Measurements from ENCODE around the gene COP1. TPM values are rescaled to one million over a fixed set of nuclear protein-coding genes. Genes with fewer than 3 reads are reported as not detected.
A peak's percentile ranks its signal among the peaks of the same experiment; 100 is the strongest.

Gene COP1
- total and polyA plus RNA-seq, 2 of the 13 experiments (the other 11 are each of a cell fraction or from before 2014, with no cell fraction given): 20.5 to 51.3 TPM

DNA sequence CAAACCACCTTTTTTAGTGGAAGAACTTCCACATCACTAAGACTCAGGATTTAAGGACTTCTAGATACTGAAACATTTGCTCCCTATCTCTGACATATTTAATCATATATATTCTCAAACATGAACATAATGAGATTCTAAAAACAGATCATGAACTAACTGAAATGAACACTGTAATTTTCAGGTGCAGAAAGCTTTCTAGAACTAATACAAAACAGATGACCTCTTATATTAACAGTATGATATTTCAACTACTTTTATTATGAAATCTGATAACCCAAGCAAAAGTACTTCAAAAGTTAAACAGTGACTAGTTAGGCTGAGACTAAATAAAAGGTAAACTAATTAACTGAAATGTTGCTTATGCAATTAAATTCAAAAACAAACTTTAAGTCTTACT, 157.5 kb downstream of the COP1 start:
- Histone ChIP-seq H4K20me1 (ENCODE audit: insufficient read depth, low read length) (no peaks in the 10 kb centered on the region), H3K79me2 (ENCODE audit: insufficient read depth, low read length) (no peaks in the 10 kb centered on the region), H3K4me1 (ENCODE audit: insufficient read depth, low read length) (no peaks in the 10 kb centered on the region), H3K27ac (ENCODE audit: extremely low read length, insufficient read depth, low read length) (no peak overlapping the region), H2AFZ (ENCODE audit: low read length) (no peak overlapping the region), H3K4me2 (ENCODE audit: low read depth, low read length) (no peak overlapping the region), H3K27me3 (ENCODE audit: control insufficient read depth in 1 of 2, insufficient read depth in 2 of 2, low read length in 2 of 2) (no peaks in the 10 kb centered on the region), H3K4me3 (replicated peaks in 1 of 3; ENCODE audit: insufficient read depth in 1 of 3, low read depth in 2 of 3, low read length in 3 of 3) (no peak overlapping the region), H3K36me3 (replicated peaks in 1 of 2; ENCODE audit: control insufficient read depth in 1 of 2, insufficient read depth in 2 of 2, low read length in 2 of 2) (no peaks in the 10 kb centered on the region), H3K9ac (ENCODE audit: insufficient read depth, low read depth, low read length) (no peak overlapping the region), H3K9me3 (ENCODE audit: low read length) (no peaks in the 10 kb centered on the region)
- no peak for DNase-seq (ENCODE audit: low spot score)
- no peak for ATAC-seq
- TF ChIP-seq, protein P1, sequence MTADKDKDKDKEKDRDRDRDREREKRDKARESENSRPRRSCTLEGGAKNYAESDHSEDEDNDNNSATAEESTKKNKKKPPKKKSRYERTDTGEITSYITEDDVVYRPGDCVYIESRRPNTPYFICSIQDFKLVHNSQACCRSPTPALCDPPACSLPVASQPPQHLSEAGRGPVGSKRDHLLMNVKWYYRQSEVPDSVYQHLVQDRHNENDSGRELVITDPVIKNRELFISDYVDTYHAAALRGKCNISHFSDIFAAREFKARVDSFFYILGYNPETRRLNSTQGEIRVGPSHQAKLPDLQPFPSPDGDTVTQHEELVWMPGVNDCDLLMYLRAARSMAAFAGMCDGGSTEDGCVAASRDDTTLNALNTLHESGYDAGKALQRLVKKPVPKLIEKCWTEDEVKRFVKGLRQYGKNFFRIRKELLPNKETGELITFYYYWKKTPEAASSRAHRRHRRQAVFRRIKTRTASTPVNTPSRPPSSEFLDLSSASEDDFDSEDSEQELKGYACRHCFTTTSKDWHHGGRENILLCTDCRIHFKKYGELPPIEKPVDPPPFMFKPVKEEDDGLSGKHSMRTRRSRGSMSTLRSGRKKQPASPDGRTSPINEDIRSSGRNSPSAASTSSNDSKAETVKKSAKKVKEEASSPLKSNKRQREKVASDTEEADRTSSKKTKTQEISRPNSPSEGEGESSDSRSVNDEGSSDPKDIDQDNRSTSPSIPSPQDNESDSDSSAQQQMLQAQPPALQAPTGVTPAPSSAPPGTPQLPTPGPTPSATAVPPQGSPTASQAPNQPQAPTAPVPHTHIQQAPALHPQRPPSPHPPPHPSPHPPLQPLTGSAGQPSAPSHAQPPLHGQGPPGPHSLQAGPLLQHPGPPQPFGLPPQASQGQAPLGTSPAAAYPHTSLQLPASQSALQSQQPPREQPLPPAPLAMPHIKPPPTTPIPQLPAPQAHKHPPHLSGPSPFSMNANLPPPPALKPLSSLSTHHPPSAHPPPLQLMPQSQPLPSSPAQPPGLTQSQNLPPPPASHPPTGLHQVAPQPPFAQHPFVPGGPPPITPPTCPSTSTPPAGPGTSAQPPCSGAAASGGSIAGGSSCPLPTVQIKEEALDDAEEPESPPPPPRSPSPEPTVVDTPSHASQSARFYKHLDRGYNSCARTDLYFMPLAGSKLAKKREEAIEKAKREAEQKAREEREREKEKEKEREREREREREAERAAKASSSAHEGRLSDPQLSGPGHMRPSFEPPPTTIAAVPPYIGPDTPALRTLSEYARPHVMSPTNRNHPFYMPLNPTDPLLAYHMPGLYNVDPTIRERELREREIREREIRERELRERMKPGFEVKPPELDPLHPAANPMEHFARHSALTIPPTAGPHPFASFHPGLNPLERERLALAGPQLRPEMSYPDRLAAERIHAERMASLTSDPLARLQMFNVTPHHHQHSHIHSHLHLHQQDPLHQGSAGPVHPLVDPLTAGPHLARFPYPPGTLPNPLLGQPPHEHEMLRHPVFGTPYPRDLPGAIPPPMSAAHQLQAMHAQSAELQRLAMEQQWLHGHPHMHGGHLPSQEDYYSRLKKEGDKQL (CRISPR knock-in tag; IDR thresholded peaks at IDR 0.05; ENCODE audit: low read depth): no peak
- ChIA-PET CTCF (ENCODE audit: low intra/inter-chr PET ratio, low total read pairs) (no interaction called here), POLR2A (no interaction called here)
- no TSS peak for BruUV-seq (replicated peaks)
- intact Hi-C loops (cut with micrococcal nuclease; ENCODE audit: unreplicated experiment): no loop called here
- FAIRE-seq: no peak
- in situ Hi-C loops (cut with HindIII; ENCODE audit: extremely low pct_ligation_motif_present, low pct_unique_long_range_greater_than_20kb): no loop called here

DNA sequence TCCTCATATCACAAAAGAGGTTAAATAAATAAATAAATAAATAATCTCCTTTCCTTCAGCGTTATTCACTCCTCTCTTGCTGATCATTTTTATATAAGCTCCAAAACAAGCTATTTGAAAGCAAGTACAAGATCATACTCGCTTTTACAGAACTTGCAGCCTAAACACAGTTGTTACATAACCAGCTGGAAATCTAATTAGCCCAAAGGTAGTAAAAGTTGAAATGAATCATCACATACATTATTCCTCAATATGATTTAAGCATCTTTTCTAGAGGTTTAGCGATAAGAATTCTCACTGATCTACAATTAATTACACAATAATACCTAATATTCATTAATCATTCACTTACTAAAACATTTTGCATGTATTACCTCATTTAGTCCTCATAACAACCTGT, 160.2 kb downstream of the COP1 start:
- Histone ChIP-seq H3K4me3 (replicated peaks in 1 of 3; ENCODE audit: insufficient read depth in 1 of 3, low read depth in 2 of 3, low read length in 3 of 3) (no peak overlapping the region), H3K9me3 (ENCODE audit: low read length) (no peaks in the 10 kb centered on the region), H3K27ac (ENCODE audit: extremely low read length, insufficient read depth, low read length) (no peak overlapping the region), H4K20me1 (ENCODE audit: insufficient read depth, low read length) (no peaks in the 10 kb centered on the region), H2AFZ (ENCODE audit: low read length) (no peak overlapping the region), H3K4me2 (ENCODE audit: low read depth, low read length) (no peak overlapping the region), H3K9ac (ENCODE audit: insufficient read depth, low read depth, low read length) (no peak overlapping the region), H3K27me3 (ENCODE audit: control insufficient read depth in 1 of 2, insufficient read depth in 2 of 2, low read length in 2 of 2) (no peaks in the 10 kb centered on the region), H3K36me3 (replicated peaks in 1 of 2; ENCODE audit: control insufficient read depth in 1 of 2, insufficient read depth in 2 of 2, low read length in 2 of 2) (peaks cover 0 to 4% of the 10 kb centered on the region in 2 experiments; a peak in 1 of 5 replicates), H3K4me1 (ENCODE audit: insufficient read depth, low read length) (no peaks in the 10 kb centered on the region), H3K79me2 (ENCODE audit: insufficient read depth, low read length) (no peaks in the 10 kb centered on the region)
- intact Hi-C loops (cut with micrococcal nuclease; ENCODE audit: unreplicated experiment) (no loop called here), in situ Hi-C loops (cut with HindIII; ENCODE audit: extremely low pct_ligation_motif_present, low pct_unique_long_range_greater_than_20kb) (no loop called here)
- POLR2A ChIA-PET: no interaction called here
- CTCF ChIA-PET (ENCODE audit: low intra/inter-chr PET ratio, low total read pairs): no interaction called here
- no peak for ATAC-seq
- DNase-seq (ENCODE audit: low spot score): no peak
- no TSS peak for BruUV-seq (replicated peaks)
- FAIRE-seq: no peak
- WGBS (ENCODE audit: low lambda C conversion rate): 97% methylated on average over 3 of the region's 3 CpGs
- TF ChIP-seq SMAD3 (CRISPR knock-in tag; IDR thresholded peaks at IDR 0.05) (no peak), ZNF720 (CRISPR knock-in tag; IDR thresholded peaks at IDR 0.05) (no peak), HNRNPK (IDR thresholded peaks at IDR 0.05; ENCODE audit: low read depth, low read length, poor library complexity, severe bottlenecking) (peak; percentile 24), ZNF816 (CRISPR knock-in tag; IDR thresholded peaks at IDR 0.05; ENCODE audit: borderline replicate concordance) (no peak), LCORL (IDR thresholded peaks at IDR 0.05) (no peak), LCORL (CRISPR knock-in tag; IDR thresholded peaks at IDR 0.05) (no peak), NFE2L2 (IDR thresholded peaks at IDR 0.05; ENCODE audit: low read length) (no peak)
- TF ChIP-seq, protein P2, sequence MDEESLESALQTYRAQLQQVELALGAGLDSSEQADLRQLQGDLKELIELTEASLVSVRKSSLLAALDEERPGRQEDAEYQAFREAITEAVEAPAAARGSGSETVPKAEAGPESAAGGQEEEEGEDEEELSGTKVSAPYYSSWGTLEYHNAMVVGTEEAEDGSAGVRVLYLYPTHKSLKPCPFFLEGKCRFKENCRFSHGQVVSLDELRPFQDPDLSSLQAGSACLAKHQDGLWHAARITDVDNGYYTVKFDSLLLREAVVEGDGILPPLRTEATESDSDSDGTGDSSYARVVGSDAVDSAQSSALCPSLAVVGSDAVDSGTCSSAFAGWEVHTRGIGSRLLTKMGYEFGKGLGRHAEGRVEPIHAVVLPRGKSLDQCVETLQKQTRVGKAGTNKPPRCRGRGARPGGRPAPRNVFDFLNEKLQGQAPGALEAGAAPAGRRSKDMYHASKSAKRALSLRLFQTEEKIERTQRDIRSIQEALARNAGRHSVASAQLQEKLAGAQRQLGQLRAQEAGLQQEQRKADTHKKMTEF (CRISPR knock-in tag; IDR thresholded peaks at IDR 0.05): no peak
- TF ChIP-seq, protein P3, sequence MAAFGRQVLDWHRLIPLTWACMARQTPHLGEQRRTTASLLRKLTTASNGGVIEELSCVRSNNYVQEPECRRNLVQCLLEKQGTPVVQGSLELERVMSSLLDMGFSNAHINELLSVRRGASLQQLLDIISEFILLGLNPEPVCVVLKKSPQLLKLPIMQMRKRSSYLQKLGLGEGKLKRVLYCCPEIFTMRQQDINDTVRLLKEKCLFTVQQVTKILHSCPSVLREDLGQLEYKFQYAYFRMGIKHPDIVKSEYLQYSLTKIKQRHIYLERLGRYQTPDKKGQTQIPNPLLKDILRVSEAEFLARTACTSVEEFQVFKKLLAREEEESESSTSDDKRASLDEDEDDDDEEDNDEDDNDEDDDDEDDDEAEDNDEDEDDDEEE (CRISPR knock-in tag; IDR thresholded peaks at IDR 0.05): no peak

All from HepG2 (cell line).